NAMALWA (cell line): ENCODE data around the gene AGPS.
"Not testable (repeated sequence)": the region's sequence is repeated elsewhere in the genome, so short reads cannot be mapped to it uniquely, and the experiment has no call there.

Experiments used
- DNase-seq: peaks from one replicate; pipeline ENCODE4 v3.0.0-alpha.2; 2015; ENCODE audit warnings: low spot score

Gene AGPS

DNA sequence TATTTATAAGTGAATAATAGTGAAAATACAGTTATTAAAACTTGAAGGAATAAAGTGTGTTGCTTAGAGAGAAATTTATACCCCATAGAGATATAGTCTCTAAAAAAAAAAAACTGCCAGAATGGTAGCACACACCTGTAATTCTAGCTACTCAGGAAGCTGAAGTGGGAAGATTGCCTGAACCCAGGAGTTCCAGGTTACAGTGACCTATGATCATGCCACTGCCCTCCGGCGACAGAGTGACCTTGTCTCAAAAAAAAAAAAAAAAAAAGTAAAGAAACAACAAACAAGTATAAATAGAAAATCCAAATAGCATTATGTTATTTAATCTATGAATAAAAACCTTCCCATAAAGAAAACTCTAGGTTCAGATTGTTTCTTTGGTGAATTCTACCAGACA lies 7.4 kb upstream of the AGPS start:
- no peak for DNase-seq

GRCh38 chr2:177391822-177392372 lies 676 bp upstream of the AGPS start:
- DNase-seq = peak; percentile 16

DNA sequence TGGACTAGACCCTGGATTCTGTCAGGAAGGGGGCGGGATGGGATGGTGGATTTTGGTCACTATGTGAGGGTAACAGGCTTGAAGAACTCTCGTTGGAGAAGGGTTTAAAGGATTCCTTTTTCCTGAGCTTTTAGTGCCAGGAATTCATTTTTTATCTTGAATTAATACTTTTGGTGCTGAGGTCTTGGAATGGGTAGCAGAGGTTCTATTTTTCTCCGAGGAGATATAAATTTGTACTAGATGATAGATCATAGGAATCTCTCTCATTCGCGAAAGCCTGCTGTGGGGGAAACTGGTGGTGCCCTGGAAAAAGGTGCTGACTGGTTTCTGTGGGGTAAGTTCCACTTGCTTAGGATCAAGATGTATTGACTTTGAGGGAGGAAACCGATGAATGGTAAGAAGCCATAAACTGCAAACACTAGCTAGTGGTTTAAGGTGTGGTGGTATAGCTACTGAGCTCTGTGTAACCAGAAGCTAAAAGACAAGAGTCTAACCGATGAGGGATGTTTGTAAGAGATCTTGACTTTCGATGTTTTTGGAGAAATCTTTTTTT lies 706 bp downstream of the AGPS start:
- peak; percentile 30 for DNase-seq

GRCh38 chr2:177393824-177394593 lies 1.4 kb downstream of the AGPS start:
- DNase-seq = no peak

DNA sequence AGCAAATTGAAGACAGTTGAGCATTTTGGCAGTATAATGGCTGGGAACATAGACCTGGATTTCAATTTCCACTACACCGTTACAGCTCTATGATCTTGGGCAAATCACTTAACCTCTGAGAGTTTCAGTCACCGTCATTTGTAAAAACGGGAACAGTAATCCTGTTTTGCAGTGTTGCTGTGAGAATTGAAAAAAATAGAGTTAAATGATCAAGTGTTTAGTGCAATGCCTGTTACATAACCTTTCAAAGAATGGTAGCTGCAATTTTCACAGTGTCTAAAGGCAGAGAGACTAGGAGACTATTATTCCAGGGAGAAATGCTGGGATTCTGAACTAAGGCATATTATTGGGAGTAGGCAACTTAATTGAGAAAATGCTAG lies 2.0 kb downstream of the AGPS start:
- DNase-seq = no peak

GRCh38 chr2:177395351-177396065 lies 2.9 kb downstream of the AGPS start:
- no peak for DNase-seq

DNA sequence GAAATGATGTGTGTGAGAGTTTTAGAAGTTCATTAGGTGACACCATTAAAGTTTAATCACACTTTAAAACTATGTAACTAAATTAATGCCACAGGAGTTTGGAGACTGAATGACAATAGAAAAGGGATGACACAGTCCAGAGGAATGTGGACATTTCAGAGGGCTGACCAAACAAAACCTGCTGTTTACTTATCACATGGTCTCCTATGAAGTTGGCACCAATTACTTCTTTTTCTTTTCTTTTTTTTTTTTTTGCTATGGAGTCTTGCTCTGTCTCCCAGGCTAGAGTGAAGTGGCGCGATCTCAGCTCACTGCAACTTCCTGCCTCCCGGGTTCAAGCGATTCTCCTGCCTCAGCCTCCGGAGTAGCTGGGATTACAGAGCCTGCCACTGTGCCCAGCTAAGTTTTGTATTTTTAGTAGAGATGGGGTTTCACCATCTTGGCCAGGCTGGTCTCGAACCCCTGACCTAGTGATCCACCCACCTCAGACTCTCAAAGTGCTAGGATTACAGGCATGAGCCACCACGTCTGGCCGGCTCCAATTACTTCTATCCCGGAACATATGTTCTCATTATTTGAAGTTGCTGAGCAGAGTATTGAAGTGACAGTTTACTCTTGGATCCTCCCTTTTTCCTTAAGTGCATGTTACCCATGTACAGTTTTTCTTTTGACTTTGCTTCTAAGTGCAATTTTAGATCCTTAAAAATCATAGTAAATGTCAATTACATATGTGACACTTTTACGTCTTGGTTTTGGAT lies 4.3 kb downstream of the AGPS start:
- no peak for DNase-seq

GRCh38 chr2:177397481-177398289 lies 5.1 kb downstream of the AGPS start:
- DNase-seq = no peak

- DNase-seq = no peak
These were observed 5.7 kb downstream of the AGPS start for GRCh38 chr2:177398290-177398683.

DNA sequence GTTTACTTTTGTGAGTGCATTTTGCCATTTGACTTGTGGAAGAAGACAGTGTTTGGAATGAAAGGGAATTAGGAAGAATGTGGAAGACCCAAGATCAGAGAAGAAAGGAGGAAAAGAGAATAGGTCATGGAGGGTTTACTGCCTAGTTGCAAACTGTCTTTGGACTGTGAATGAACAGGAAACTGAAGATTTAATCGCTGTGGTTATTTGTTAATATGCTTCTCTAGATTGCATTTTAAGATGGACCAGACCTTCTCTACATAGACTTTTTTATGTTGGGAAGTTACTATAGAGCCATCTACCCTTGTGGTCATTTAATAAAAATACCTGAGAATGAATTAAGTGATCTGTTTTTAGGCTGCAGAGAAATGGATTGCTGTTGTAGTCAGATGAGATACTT lies 6.2 kb downstream of the AGPS start:
- DNase-seq = no peak

- no peak for DNase-seq
These were observed 6.8 kb downstream of the AGPS start for GRCh38 chr2:177399376-177399775.

- no peak for DNase-seq
These were observed 7.9 kb downstream of the AGPS start for GRCh38 chr2:177400337-177400923.

GRCh38 chr2:177402096-177402495 lies 9.5 kb downstream of the AGPS start:
- no peak for DNase-seq

DNA sequence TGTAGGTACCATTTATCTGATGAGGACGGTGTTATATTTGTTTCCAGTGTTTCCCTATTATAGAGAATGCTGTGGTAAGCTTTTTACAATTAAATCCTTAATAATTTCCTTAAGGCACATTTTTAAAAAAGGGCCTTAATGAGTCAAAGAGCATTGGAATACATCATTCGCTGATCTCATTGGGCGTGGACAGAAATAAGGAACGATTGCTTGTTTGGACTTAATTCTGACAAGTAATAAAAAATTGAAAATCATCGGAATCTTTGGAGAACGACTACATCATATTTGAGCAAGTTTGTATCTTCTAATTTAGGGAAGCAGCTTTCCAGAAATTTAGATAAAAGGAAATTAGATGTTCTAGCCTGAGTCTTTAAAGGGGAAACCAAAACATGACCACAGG lies 11.3 kb downstream of the AGPS start:
- no peak for DNase-seq

DNA sequence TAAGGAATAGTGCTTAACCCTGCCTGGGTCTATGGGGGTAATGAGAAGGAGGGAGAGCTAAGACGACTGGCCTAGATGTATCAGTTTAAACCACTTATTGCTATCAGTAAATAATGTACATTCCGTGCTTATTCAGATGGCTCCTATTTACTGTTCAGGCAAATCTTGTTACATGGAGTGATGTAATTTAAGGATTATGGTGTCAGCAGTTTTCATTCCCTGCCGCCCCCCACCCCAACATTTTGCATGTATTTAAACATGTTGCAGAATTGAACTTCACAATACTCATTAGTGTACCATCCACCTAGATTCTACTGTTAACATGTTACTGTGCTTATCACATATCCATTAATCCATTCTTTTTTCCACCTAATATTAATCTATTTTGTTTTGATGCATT lies 11.7 kb downstream of the AGPS start:
- no peak for DNase-seq

- no peak for DNase-seq
These were observed 12.6 kb downstream of the AGPS start for GRCh38 chr2:177405029-177405692.

DNA sequence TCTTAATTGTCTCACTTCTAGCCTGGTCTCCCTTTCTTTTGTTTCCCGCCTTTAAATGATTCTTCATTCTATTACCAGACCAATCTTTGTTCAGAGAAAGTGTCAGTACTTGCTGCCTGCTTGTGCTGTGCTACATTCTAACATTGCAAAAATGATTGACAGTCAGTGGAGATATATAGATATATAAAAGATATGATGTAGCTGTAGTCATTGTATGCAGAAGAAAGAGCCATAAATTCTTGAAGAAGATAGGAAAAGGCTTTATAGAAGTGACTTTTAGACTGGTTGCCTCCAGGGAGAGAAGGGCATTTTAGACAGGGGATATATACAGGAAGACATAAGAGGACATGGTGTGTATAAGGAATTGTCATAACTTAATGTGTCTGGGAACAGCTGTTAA lies 13.6 kb downstream of the AGPS start:
- DNase-seq = no peak

- DNase-seq = no peak
These were observed 14.5 kb downstream of the AGPS start for GRCh38 chr2:177407031-177407430.

DNA sequence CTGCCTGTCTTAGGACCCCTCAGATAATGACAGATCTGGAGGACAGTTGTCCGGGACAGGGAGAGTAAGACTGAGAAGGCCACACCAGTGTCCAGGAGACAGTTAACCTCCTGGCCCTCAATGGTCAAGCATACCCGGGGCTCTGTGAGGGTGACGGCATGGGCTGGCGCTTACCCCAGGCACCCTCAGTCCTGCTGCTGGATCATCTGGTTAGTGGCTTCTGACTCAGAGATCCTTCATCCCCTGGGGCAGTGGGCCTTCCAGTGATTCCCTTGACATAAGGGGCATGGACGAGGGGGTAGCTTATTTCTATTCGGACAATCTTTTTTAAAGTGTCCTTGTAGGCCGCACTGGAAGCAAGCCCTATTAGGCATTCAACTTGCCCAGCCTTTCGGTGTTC lies 18.1 kb downstream of the AGPS start:
- not testable (repeated sequence) for DNase-seq

GRCh38 chr2:177413703-177414102 lies 21.1 kb downstream of the AGPS start:
- DNase-seq = no peak

GRCh38 chr2:177419274-177419673 lies 26.7 kb downstream of the AGPS start:
- peak; percentile 21 for DNase-seq
